Activated CD4-positive, alpha-beta T cell treated with anti-CD3 and anti-CD28 coated beads for 36 hours (primary cell): Measurements from ENCODE around the gene TP73. TPM values are rescaled to one million over a fixed set of nuclear protein-coding genes. Genes with fewer than 3 reads are reported as not detected.

Source experiments
- ATAC-seq: fragments of 200-7000 bp; cut with Tn5 transposase; one replicate; pipeline ENCODE4 v1.10.0; 2021; ENCODE audit warnings: mild to moderate bottlenecking, moderate library complexity
- CTCF ChIA-PET: fragments of 350-600 bp; sonication (Branson Sonifier 250); formaldehyde crosslinking; loops from one replicate; lab custom pipeline; 2021; ENCODE audit warnings: antibody characterized with exemption; lab: Charles Lee
- POLR2A ChIA-PET: fragments of 350-600 bp; sonication (Branson Sonifier 250); formaldehyde crosslinking; loops from one replicate; lab custom pipeline; 2021; ENCODE audit warnings: antibody characterized with exemption, inconsistent platforms; lab: Charles Lee
- DNase-seq: peaks from one replicate; pipeline ENCODE4 v3.0.0-alpha.2; 2020
- H3K27ac Mint-ChIP-seq: one replicate; pipeline ENCODE4 v1.8.0; 2021; ENCODE audit warnings: mixed read lengths
- H3K27me3 Mint-ChIP-seq: one replicate; pipeline ENCODE4 v1.8.0; 2021; ENCODE audit warnings: mixed read lengths
- H3K36me3 Mint-ChIP-seq: one replicate; pipeline ENCODE4 v1.8.0; 2021; ENCODE audit warnings: low read depth, mixed read lengths
- H3K4me1 Mint-ChIP-seq: one replicate; pipeline ENCODE4 v1.8.0; 2021; ENCODE audit warnings: mixed read lengths
- H3K4me3 Mint-ChIP-seq: one replicate; pipeline ENCODE4 v1.8.0; 2021; ENCODE audit warnings: mild to moderate bottlenecking, moderate library complexity, mixed read lengths
- H3K9me3 Mint-ChIP-seq: one replicate; pipeline ENCODE4 v1.8.0; 2021; ENCODE audit warnings: low read depth, mixed read lengths
- intact Hi-C, 2 experiments: fragments of 100-400 bp; cut with DNase I in 1 of 2; cut with micrococcal nuclease in 1 of 2; formaldehyde crosslinking; loops; one replicate each; pipeline versions ENCODE4 v1.14.2 to v1.15.1; 2022 to 2024; cut with DNase I, micrococcal nuclease
- total RNA-seq, 2 experiments: library from RNA; stranded (reverse); gene quantifications; one replicate each; pipeline ENCODE4 v1.2.3, GENCODE V29; 2021

The TP73 gene
- total RNA-seq, 2 experiments from 2014 or later, result 0.32 to 0.40 TPM

DNA sequence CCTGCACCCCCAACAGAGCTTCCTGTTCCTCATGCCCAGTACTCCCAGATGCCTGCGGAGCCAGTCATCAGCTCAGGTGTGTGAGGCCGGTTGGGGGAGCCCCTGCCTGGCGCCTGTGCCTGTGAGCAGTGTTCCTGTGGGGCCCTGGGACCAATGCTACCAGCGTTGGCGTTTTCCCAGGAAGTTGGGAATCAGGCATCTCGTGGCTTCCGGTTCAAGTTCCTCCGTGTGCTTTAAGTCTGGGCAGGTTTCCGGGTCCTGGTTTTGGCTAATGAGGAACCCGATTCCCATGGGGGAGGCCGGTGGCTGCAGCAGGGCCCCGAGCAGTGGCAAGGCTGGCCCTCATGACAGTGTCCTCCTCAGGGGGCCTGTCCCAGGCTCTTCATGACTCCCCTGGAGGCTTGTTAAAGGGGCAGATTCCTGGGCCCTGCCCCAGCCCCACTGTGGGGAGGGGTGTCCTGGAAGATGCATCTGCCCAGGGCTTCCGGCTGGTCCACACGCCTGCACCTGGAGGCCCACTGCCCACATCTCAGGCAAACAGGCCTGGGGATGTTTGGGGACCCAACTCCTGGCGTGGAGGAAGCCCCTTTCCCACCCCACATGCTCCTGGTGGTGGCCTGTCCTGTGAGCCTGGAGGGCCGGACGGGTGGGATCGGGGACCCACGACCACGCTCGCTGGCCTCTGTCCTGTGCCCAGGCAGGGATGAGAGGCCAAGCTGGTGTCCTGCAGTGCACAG, 26.2 kb downstream of the TP73 start:
- no peaks in the 10 kb centered on the region for H3K36me3 Mint-ChIP-seq
- ChIA-PET POLR2A (no interaction called here), CTCF (interaction anchor here (0.7 kb wide), 1 partner anchor 19 kb away, joined by 3 read pairs; no protein-coding TSS in a partner anchor)
- H3K4me1 Mint-ChIP-seq, result peaks cover 29% of the 10 kb centered on the region
- H3K27ac Mint-ChIP-seq, result no peak overlapping the region
- intact Hi-C loops, result no loop called here
- no peaks in the 10 kb centered on the region for H3K9me3 Mint-ChIP-seq
- peaks cover 7% of the 10 kb centered on the region for H3K27me3 Mint-ChIP-seq
- ATAC-seq (no peak), DNase-seq (no peak)
- no peak overlapping the region for H3K4me3 Mint-ChIP-seq

DNA sequence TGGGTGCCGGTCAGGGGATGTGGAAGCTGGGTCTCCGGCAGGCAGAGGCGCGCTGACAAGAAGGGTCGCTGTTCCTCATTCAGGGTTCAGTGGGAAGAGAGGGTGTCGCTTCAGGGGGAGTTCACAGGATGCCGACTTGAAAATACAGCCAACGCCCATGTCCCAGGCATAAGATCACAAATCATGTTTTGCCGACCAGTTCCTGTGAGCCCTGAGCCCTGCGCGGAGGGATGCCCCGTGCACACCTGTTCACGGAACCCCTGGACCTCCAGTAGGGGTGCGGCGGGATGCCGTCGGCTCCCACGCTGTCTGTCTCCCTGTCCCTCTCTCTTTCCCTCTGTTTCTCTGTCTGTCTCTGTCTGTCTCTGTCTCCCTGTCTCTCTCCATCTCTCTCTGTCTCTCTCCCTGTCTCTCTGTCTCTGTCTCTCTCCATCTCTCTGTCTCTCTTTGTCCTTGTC, 26.8 kb downstream of the TP73 start:
- H3K9me3 Mint-ChIP-seq, result no peaks in the 10 kb centered on the region
- no peak for DNase-seq
- peaks cover 28% of the 10 kb centered on the region for H3K4me1 Mint-ChIP-seq
- ChIA-PET POLR2A (no interaction called here), CTCF (no interaction called here)
- H3K27me3 Mint-ChIP-seq, result peaks cover 7% of the 10 kb centered on the region
- no peak for ATAC-seq
- intact Hi-C loops, result no loop called here
- H3K27ac Mint-ChIP-seq, result no peak overlapping the region
- no peaks in the 10 kb centered on the region for H3K36me3 Mint-ChIP-seq
- no peak overlapping the region for H3K4me3 Mint-ChIP-seq

DNA sequence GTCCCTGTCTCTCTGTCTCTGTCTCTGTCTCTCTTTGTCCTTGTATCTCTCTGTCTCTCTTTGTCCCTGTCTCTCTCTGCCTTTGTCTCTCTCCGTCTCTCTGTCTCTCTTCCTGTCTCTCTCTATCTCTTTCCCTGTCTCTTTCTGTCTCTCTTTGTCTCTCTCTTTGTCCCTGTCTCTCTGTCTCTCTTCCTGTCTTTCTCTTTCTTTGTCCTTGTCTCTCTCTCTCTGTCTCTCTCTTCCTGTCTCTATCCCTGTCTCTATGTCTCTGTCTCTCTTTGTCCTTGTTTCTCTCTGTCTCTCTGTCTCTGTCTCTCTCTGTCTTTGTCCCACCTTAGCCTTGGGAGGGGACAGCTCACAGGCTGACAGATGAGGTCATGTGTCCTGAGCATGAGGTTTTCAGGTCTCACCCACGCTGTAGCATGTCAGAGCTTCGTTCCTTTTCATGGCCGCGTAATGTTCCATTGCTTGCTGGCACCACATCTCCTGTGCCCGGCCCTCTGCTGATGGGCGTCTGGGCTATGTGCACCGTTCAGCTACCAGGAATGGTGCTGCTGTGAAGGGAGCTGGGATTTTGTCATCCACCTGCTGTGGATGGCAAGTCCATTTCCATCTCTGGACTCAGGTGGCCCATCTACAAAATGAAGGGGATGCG, 27.6 kb downstream of the TP73 start:
- Mint-ChIP-seq H3K4me3 (no peak overlapping the region), H3K27ac (no peak overlapping the region), H3K4me1 (peaks cover 28% of the 10 kb centered on the region), H3K27me3 (peaks cover 7% of the 10 kb centered on the region), H3K9me3 (no peaks in the 10 kb centered on the region), H3K36me3 (no peaks in the 10 kb centered on the region)
- ChIA-PET CTCF (interaction anchor here (0.7 kb wide), 1 partner anchor 68 kb away, joined by 3 read pairs; no protein-coding TSS in a partner anchor), POLR2A (no interaction called here)
- intact Hi-C loops, result no loop called here
- no peak for DNase-seq
- ATAC-seq, result no peak

DNA sequence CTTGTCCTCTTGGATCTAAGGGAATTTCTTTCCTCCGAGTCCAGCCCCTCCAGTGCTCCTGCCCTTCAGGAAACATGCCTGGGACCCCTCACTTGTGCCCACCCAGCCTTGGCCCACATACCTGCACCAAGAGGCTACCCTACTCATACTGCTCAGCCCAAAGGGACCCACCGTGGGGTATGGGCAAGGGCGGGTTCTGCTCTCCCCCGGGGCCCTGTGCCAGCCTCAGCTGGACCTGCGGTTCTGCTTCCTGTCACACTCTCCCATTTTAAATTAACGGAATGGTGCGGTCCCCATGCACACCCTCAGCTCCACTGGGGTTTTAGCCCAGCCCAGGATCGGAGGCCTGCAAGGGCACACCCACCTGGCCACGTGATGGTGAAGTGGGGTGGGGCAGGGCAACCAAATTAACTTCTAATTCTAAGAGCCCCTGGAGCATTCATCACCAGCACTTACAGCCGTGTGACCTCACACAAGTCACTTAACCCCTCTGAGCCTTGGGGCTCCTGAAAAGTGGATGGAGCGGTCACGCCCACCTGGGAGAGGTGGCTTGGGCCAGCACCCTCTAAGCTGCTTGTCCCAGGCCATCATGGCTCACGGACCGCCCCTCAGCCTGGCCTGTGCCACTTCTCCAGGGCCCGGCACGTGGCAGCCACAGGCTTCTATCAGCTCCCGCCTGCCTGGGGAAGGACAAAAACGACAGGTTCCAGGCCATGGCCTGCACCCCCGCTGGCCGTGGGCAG, 28.3 kb downstream of the TP73 start:
- no peaks in the 10 kb centered on the region for H3K9me3 Mint-ChIP-seq
- peaks cover 28% of the 10 kb centered on the region for H3K4me1 Mint-ChIP-seq
- H3K36me3 Mint-ChIP-seq, result no peaks in the 10 kb centered on the region
- intact Hi-C loops, result no loop called here
- no peak overlapping the region for H3K27ac Mint-ChIP-seq
- peaks cover 7% of the 10 kb centered on the region for H3K27me3 Mint-ChIP-seq
- no peak overlapping the region for H3K4me3 Mint-ChIP-seq
- DNase-seq (no peak), ATAC-seq (no peak)
- POLR2A ChIA-PET, result no interaction called here
- CTCF ChIA-PET, result interaction anchor here (0.7 kb wide), 1 partner anchor 69 kb away, joined by 3 read pairs; no protein-coding TSS in a partner anchor

DNA sequence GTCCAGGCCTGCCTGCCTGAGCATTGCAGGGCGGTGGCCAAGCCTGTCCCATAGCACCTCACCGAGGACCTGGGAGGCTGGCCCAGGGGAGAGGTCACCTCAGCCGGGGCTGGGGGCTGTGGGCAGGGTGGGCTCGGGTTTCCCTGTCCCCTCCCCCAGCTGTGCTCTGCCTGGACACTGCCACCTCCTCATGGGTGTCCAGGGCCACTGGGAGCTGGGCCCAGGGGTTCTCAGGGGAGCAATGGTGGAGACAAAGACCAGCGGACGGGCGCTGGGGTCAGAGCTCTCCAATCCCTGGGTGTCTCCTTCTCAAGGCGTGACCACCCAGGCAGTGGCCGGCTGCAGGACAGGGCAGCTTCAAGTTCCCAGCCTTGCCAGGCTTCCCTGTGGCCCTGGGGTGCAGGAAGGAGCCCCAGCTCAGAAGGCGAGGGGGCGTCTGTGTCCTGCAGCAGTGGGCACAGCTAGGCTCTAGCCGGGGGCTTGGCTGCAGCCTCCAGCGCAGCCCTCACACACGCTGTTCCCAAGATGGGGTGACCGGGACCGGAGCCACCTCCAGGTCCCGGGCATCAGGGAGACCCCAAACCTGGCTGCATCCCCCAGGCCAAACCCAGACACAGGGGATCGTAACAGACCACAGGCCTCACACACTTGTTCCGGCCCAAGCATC, 29.0 kb downstream of the TP73 start:
- H3K4me1 Mint-ChIP-seq, result peaks cover 28% of the 10 kb centered on the region
- H3K4me3 Mint-ChIP-seq, result no peak overlapping the region
- peaks cover 7% of the 10 kb centered on the region for H3K27me3 Mint-ChIP-seq
- intact Hi-C loops, result no loop called here
- H3K36me3 Mint-ChIP-seq, result no peaks in the 10 kb centered on the region
- ATAC-seq, result no peak
- CTCF ChIA-PET, result no interaction called here
- no peaks in the 10 kb centered on the region for H3K9me3 Mint-ChIP-seq
- POLR2A ChIA-PET, result no interaction called here
- no peak overlapping the region for H3K27ac Mint-ChIP-seq
- DNase-seq, result no peak

DNA sequence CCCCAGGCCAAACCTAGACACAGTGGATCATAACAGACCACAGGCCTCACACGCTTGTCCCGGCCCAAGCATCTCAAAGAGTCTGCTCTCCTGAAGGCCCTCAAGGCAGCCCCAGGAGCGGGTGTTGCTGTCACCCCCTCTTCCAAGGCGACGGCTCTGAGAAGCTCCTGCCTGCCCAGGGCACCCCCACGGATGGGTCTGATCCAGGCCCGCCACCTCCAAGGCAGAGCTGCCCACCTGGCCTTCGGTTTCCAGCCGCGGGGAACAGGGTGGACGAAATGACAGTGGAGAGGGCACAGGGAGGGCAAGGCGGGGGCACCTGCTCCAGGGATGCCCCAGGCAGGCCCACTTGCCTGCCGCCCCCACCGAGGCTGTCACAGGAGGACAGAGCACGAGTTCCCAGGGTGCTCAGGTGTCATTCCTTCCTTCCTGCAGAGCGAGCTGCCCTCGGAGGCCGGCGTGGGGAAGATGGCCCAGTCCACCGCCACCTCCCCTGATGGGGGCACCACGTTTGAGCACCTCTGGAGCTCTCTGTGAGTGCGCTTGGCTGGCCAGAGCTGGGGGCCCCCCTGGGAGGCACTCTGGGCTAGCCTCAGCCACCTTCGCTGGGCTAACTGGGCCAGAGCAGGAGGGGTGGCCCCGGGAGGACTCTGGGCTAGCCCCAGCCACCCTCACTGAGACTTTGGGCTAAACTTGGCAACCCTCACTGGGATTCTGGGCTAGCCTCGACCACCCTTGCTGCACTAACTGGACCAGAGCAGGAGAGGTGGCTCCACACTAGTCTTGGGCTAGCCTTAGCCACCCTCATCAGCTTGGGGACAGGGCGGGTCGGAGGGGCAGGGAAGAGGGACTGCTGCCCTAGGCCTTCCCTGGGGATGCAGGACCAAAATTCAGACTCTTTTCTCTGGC, 29.8 kb downstream of the TP73 start:
- intact Hi-C loops, result no loop called here
- Mint-ChIP-seq H3K9me3 (no peaks in the 10 kb centered on the region), H3K4me3 (no peak overlapping the region), H3K36me3 (no peaks in the 10 kb centered on the region), H3K4me1 (peaks cover 23% of the 10 kb centered on the region), H3K27me3 (peaks cover 7% of the 10 kb centered on the region), H3K27ac (no peak overlapping the region)
- POLR2A ChIA-PET, result no interaction called here
- ATAC-seq, result no peak
- DNase-seq, result no peak
- CTCF ChIA-PET, result interaction anchor here (0.7 kb wide), 1 partner anchor 1462 kb away, joined by 3 read pairs; no protein-coding TSS in a partner anchor

DNA sequence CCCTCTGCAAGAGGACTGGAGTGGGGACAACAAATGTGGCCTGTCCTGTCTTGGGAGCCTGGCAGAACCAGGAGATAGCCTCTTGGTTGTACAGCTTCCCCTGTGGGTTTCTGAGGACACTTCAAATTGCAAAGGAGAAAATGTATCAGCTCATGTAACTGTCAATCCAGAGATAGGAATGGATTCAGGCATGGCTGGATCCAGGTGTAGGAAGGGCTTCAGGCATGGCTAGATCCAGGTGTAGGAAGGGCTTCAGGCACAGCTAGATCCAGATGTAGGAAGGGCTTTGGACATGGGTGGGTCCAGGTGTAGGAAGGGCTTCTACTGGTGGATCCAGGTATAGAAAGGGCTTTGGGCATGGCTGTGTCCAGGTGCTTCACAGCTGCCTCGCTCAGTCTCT, 30.9 kb downstream of the TP73 start:
- DNase-seq (no peak), ATAC-seq (no peak)
- Mint-ChIP-seq H3K4me1 (peaks cover 13% of the 10 kb centered on the region), H3K27ac (no peak overlapping the region), H3K4me3 (no peak overlapping the region), H3K36me3 (no peaks in the 10 kb centered on the region), H3K27me3 (peaks cover 7% of the 10 kb centered on the region), H3K9me3 (no peaks in the 10 kb centered on the region)
- ChIA-PET POLR2A (no interaction called here), CTCF (interaction anchor here (0.7 kb wide), 1 partner anchor 1463 kb away, joined by 3 read pairs; no protein-coding TSS in a partner anchor)
- intact Hi-C loops, result no loop called here

DNA sequence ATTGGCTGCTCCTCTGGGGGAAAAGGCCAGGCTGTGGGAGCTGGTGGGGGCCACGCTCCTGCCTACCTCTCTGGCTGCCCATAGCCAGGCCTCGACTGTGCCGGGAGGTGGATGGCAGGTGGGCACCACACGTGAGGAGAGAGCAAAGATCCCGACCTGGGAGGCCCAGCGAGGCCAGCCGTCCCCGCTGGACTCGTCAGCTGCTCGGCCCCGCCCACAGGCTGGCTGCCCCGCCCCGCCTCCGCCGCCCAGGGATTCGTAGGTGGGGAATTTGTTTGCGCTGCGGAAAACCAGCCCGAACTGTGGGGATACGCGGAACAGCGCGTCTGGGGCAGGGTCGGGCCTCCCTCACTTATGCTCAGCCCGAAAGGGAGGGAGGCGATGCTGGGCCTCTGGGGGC, 31.7 kb downstream of the TP73 start:
- no peaks in the 10 kb centered on the region for H3K36me3 Mint-ChIP-seq
- peaks cover 10% of the 10 kb centered on the region for H3K4me1 Mint-ChIP-seq
- ChIA-PET POLR2A (no interaction called here), CTCF (no interaction called here)
- H3K9me3 Mint-ChIP-seq, result no peaks in the 10 kb centered on the region
- peaks cover 7% of the 10 kb centered on the region for H3K27me3 Mint-ChIP-seq
- H3K4me3 Mint-ChIP-seq, result no peak overlapping the region
- DNase-seq (no peak), ATAC-seq (no peak)
- H3K27ac Mint-ChIP-seq, result no peak overlapping the region
- intact Hi-C loops, result no loop called here

DNA sequence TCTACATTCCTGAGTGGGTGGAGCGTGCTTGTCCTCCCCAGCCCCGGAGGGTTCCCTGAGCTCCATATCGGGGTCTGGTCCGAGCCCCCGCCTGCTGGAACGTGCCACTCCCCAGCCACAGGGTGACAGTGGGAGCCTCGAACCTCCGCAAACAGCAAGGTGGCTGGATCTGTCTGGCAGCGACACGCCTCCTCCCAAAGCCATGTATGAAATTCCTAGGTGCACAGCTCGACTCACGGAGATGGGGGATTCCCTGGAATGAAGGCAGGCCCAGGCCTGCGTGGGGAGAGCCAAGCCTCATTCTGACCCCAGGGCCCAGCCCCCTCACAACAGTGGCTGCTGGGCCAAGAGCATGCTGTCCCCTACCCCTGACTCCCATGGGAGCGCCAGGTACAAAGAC, 32.9 kb downstream of the TP73 start:
- intact Hi-C loops, result no loop called here
- H3K27ac Mint-ChIP-seq, result no peak overlapping the region
- H3K36me3 Mint-ChIP-seq, result no peaks in the 10 kb centered on the region
- H3K9me3 Mint-ChIP-seq, result no peaks in the 10 kb centered on the region
- DNase-seq (no peak), ATAC-seq (no peak)
- POLR2A ChIA-PET, result no interaction called here
- H3K27me3 Mint-ChIP-seq, result no peaks in the 10 kb centered on the region
- no peaks in the 10 kb centered on the region for H3K4me1 Mint-ChIP-seq
- CTCF ChIA-PET, result no interaction called here
- H3K4me3 Mint-ChIP-seq, result no peak overlapping the region

DNA sequence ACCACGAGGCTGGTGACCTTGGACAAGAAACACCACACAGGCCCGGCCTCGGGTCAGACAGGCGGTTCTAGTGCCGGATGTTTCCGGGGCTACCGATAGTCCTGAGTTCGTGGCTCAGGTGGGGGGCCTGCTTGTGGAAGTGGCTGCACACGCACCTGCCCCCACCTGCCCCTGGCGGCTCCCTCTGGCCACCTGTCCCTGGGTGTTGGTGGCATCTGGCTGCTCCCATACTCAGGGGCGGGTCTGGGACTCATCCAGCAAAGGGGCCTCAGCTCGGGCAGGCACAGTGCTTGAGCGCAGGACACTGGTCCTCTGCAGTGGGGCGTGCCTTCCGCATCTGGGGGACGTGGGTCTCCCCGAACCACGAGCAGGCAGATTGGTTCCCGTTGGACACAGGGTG, 33.6 kb downstream of the TP73 start:
- Mint-ChIP-seq H3K36me3 (no peaks in the 10 kb centered on the region), H3K27me3 (no peaks in the 10 kb centered on the region), H3K4me3 (no peak overlapping the region), H3K9me3 (no peaks in the 10 kb centered on the region), H3K27ac (no peak overlapping the region), H3K4me1 (no peaks in the 10 kb centered on the region)
- ChIA-PET CTCF (no interaction called here), POLR2A (no interaction called here)
- no peak for DNase-seq
- intact Hi-C loops, result no loop called here
- ATAC-seq, result no peak
